ENCODE measurements around the gene RCL1.

GRCh38 chr9:4862506-4863250 is 69.9 kb downstream of the RCL1 start:
- TF ChIP-seq CTCF (IDR thresholded peaks at IDR 0.05) (no peak), EZH2 (IDR thresholded peaks at IDR 0.05; ENCODE audit: borderline replicate concordance, insufficient read depth, low read depth, low read length, poor library complexity, severe bottlenecking) (no peak)

All from B cell (primary cell).